ENCODE measurements around the gene ZFPM1. TPM values are rescaled to one million over a fixed set of nuclear protein-coding genes. Genes with fewer than 3 reads are reported as not detected.

The ZFPM1 gene
- total and polyA plus RNA-seq, 2 of the 8 experiments (the other 6 are each of a cell fraction or from before 2014, with no cell fraction given) = 0.74 to 4.8 TPM

DNA sequence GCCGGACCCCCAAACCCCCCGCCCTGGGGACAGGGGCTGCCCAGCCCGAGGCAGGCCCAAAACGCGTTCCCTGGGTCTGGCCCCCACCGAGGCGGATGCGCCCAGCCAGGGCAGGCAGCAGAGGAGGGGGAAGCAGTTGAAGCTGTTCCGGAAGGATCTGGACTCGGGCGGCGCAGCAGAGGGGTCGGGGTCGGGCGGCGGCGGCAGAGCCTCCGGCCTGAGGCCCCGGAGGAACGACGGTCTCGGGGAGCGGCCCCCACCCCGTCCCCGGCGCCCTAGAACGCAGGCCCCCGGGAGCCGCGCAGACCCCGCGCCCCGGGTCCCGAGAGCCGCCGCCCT is 22.9 kb upstream of the ZFPM1 start (continued):
- TF ChIP-seq, protein P1, sequence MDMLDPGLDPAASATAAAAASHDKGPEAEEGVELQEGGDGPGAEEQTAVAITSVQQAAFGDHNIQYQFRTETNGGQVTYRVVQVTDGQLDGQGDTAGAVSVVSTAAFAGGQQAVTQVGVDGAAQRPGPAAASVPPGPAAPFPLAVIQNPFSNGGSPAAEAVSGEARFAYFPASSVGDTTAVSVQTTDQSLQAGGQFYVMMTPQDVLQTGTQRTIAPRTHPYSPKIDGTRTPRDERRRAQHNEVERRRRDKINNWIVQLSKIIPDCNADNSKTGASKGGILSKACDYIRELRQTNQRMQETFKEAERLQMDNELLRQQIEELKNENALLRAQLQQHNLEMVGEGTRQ (IDR thresholded peaks at IDR 0.05; ENCODE audit: low read length) = no peak
- TF ChIP-seq SRF (IDR thresholded peaks at IDR 0.05; ENCODE audit: low read depth, low read length) (no peak), GABPA (IDR thresholded peaks at IDR 0.05; ENCODE audit: borderline replicate concordance, insufficient read depth, low read length) (no peak)
- TF ChIP-seq, protein P2, sequence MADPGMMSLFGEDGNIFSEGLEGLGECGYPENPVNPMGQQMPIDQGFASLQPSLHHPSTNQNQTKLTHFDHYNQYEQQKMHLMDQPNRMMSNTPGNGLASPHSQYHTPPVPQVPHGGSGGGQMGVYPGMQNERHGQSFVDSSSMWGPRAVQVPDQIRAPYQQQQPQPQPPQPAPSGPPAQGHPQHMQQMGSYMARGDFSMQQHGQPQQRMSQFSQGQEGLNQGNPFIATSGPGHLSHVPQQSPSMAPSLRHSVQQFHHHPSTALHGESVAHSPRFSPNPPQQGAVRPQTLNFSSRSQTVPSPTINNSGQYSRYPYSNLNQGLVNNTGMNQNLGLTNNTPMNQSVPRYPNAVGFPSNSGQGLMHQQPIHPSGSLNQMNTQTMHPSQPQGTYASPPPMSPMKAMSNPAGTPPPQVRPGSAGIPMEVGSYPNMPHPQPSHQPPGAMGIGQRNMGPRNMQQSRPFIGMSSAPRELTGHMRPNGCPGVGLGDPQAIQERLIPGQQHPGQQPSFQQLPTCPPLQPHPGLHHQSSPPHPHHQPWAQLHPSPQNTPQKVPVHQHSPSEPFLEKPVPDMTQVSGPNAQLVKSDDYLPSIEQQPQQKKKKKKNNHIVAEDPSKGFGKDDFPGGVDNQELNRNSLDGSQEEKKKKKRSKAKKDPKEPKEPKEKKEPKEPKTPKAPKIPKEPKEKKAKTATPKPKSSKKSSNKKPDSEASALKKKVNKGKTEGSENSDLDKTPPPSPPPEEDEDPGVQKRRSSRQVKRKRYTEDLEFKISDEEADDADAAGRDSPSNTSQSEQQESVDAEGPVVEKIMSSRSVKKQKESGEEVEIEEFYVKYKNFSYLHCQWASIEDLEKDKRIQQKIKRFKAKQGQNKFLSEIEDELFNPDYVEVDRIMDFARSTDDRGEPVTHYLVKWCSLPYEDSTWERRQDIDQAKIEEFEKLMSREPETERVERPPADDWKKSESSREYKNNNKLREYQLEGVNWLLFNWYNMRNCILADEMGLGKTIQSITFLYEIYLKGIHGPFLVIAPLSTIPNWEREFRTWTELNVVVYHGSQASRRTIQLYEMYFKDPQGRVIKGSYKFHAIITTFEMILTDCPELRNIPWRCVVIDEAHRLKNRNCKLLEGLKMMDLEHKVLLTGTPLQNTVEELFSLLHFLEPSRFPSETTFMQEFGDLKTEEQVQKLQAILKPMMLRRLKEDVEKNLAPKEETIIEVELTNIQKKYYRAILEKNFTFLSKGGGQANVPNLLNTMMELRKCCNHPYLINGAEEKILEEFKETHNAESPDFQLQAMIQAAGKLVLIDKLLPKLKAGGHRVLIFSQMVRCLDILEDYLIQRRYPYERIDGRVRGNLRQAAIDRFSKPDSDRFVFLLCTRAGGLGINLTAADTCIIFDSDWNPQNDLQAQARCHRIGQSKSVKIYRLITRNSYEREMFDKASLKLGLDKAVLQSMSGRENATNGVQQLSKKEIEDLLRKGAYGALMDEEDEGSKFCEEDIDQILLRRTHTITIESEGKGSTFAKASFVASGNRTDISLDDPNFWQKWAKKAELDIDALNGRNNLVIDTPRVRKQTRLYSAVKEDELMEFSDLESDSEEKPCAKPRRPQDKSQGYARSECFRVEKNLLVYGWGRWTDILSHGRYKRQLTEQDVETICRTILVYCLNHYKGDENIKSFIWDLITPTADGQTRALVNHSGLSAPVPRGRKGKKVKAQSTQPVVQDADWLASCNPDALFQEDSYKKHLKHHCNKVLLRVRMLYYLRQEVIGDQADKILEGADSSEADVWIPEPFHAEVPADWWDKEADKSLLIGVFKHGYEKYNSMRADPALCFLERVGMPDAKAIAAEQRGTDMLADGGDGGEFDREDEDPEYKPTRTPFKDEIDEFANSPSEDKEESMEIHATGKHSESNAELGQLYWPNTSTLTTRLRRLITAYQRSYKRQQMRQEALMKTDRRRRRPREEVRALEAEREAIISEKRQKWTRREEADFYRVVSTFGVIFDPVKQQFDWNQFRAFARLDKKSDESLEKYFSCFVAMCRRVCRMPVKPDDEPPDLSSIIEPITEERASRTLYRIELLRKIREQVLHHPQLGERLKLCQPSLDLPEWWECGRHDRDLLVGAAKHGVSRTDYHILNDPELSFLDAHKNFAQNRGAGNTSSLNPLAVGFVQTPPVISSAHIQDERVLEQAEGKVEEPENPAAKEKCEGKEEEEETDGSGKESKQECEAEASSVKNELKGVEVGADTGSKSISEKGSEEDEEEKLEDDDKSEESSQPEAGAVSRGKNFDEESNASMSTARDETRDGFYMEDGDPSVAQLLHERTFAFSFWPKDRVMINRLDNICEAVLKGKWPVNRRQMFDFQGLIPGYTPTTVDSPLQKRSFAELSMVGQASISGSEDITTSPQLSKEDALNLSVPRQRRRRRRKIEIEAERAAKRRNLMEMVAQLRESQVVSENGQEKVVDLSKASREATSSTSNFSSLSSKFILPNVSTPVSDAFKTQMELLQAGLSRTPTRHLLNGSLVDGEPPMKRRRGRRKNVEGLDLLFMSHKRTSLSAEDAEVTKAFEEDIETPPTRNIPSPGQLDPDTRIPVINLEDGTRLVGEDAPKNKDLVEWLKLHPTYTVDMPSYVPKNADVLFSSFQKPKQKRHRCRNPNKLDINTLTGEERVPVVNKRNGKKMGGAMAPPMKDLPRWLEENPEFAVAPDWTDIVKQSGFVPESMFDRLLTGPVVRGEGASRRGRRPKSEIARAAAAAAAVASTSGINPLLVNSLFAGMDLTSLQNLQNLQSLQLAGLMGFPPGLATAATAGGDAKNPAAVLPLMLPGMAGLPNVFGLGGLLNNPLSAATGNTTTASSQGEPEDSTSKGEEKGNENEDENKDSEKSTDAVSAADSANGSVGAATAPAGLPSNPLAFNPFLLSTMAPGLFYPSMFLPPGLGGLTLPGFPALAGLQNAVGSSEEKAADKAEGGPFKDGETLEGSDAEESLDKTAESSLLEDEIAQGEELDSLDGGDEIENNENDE (IDR thresholded peaks at IDR 0.05; ENCODE audit: insufficient replicate concordance, low read length) = no peak
